GM19351 (cell line): ENCODE measurements around the gene CYP2C18.
"Not testable (repeated sequence)": the region's sequence is repeated elsewhere in the genome, so short reads cannot be mapped to it uniquely, and the experiment has no call there.

Source experiments
- ATAC-seq: cut with Tn5 transposase; IDR thresholded peaks from one replicate; pipeline ENCODE4 v1.9.1; 2021; ENCODE audit warnings: mild to moderate bottlenecking, moderate library complexity; ENCODE audit not compliant: unreplicated experiment

CYP2C18 gene

DNA sequence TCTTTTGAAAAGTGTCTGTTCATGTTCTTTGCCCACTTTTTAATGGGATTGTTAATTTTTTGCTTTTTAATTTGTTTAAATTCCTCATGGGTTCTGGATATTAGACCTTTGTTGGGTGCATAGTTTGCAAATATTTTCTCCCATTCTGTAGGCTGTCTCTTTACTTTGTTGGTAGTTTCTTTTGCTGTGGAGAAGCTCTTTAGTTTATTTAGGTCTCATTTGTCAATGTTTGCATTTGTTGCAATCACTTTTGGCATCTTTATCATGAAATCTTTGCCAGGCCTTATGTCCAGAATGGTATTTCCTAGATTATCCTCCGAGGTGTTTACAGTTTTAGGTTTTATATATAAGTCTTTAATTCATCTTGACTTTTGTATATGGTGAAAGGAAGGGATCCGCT is 55.1 kb downstream of the CYP2C18 start:
- no peak for ATAC-seq

DNA sequence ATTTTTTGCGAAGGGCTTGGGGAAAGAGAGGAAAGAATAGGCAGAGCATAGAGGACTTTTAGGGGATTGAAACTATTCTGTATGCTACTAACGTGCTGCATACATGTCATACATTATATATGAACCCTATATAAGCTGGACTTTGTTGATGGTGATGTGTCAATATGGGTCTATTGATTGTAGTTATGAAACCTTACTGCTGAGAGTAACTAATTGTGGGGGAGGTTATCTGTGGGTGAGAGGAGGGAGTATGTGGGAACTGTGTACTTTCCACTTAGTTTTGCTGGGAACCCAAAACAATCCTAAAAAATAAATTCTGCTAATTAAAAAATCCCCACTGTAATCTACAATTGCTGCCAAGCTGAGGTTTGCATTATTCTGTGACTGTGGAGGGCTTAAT is 63.6 kb downstream of the CYP2C18 start:
- no peak for ATAC-seq

DNA sequence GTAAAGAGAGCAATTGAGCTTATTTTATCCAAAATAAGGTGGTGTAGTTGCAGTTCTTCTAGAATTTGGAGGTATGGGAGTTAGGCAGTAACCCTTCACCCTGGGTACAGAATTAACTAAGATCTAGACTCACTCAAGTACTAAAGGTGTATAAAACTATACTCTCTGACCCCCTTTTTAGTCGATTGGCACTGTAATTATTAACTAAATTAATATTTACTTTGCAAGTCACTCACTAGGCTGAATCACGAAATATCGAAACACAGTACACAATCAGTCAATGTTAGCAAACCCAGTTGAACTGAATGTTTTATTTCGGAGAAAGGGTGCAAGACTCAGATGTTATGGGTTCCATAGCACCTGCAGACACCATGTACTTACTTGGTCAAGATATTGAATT is 64.3 kb downstream of the CYP2C18 start:
- no peak for ATAC-seq

DNA sequence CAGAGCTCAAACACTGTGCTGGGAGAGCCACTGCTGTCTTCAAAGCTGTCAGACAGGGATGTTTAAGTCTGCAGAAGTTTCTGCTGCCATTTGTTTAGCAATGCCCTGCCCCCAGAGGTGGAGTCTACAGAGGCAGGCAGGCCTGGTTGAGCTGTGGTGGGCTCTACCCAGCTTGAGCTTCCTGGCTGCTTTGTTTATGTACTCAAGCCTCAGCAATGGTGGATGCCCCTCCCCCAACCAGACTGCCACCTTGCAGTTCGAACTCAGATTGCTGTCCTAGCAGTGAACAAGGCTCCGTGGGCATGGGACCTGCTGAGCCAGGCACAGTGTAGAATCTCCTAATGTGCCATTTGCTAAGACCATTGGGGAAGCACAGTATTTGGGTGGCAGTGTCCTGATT is 74.4 kb downstream of the CYP2C18 start:
- no peak for ATAC-seq

DNA sequence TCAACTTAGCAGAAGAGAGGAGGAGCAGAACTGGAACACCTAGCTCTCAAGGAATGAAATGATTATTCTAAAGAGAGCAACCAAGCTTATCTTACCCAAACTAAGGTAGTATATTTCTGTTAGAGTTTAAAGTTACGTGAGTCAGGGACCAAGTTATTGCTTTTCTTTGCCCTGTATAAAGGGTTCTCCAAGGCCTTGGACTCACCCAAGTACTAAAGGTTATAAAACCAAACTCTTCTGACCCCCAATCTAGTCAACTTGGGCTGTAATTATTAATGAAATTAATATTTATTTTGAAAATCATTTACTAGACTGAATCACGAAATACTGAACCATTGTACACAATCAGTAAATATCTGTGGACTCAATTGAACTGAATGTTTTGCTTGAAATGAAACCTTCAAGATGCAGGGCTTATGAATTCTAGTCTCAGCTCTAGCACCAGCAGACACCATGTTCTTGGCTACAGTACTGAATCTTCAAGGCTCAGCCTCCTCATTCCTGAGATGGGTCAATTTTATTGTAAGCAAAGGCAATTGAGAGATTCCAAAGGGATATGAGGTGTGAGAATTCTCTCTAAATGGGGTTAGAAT is 77.2 kb downstream of the CYP2C18 start:
- no peak for ATAC-seq

DNA sequence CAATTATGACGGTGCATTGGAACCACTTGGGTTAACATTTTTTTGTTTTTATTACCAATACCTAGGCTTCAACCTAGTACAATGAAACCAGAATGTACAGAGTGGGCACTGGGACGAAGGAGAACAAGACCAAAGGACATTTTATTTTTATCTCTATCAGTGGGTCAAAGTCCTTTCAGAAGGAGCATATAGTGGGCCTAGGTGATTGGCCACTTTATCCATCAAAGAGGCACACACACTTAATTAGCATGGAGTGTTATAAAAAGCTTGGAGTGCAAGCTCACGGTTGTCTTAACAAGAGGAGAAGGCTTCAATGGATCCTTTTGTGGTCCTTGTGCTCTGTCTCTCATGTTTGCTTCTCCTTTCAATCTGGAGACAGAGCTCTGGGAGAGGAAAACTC is 78.9 kb downstream of the CYP2C18 start, which contains the start of gene CYP2C19:
TSS of gene CYP2C19 (plus strand) at position 289 of the 400 bp plus-strand sequence. CDS start at position 314, 25 bp downstream.
- no peak for ATAC-seq

DNA sequence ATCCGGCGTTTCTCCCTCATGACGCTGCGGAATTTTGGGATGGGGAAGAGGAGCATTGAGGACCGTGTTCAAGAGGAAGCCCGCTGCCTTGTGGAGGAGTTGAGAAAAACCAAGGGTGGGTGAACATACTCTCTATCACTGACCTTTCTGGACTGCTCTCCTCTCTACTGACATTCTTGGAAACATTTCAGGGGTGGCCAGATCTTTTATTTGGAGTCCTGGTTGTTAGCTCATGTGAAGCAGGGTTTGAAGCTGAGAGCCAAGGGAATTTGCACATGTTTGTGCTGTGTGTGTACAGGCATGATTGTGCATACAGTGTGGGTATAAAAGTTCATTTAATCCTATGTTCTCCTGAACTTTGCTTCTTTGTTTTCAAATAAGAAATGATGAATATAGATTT is 91.9 kb downstream of the CYP2C18 start:
- not testable (repeated sequence) for ATAC-seq

DNA sequence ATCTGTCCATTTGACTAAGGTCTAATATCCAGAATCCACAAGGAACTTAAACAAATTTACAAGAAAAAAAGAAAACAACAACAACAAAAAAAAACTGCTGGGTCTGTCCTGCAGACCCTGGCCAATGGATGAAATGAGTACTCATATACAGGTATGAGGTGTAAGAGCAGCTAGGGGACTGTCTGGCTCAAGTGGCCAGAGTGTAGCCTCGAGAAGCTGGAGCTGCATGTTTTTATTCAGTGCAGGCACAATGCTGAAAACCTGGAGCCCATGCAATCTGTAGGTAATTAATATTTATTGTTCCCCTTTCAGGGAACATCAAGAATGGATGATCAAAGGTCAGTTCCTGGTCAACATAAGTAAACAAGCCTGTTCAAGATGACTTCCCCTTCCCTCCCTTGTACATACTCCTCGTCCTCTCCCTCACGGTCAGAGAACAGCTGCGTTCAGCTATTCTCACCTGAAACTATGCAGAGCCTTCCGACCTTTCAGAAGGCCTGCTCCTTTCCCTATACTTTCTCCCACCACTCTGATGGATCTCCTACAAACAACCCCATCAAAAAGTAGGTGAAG is 94.4 kb downstream of the CYP2C18 start:
- ATAC-seq: no peak

DNA sequence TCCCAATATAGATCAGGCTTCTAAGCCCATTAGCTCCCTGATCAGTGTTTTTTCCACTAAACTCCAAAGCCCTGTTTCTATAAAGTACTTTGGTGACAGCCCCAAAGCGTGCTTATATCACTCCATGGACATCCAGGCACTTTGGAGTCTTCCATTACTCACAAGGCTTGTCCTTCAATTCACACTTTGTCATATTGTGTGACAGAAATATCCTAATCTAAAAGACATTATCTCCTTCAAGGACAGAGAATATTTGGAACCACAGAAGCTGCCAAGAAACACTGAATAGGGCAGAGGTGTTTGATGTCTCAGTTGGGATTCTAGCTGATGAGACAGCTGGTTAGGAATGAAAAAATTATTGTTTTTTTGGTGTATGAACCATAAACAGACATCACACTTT is 97.3 kb downstream of the CYP2C18 start:
- no peak for ATAC-seq

DNA sequence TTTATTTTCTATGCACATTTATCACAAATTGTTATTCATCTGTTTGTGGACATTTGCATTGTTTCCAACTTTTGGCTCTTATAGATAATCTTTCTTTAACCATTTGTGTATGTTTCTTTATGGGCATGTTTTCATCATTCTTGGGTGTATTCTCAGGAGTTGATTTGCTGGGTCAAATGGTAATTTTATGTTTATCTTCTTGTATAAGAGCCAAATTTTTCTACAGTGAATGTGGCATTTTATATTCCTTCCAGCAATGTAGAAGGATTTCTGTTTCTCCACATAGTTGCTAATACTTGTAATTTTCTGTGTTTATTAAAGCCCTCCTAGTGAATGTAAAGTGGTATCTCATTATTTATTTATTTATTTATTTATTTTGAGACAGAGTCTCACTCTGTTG is 100.7 kb downstream of the CYP2C18 start:
- no peak for ATAC-seq

DNA sequence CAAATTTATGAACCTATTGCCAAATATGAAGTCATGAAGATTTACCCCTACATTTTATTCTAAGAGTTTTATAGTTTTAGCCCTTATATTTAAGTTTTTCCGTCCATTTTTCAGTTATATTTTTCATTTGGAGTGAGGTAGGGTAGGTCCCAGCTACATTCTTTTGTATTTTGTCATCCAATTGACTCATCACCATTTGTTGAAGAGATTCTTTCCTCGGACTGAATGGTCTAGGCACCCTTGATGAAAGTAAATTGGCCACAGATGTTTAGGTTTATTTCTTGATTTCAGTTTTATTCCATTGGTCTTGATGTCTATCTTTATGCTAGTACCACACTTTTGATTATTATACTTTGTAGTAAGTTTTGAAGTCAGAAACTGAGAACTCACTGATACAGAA is 101.7 kb downstream of the CYP2C18 start:
- ATAC-seq: no peak
